Colonic mucosa (tissue), 4 donors: ENCODE data around the gene KDM4C. TPM values are rescaled to one million over a fixed set of nuclear protein-coding genes. Genes with fewer than 3 reads are reported as not detected.

Experiments used
- DNase-seq: peaks from one replicate; pipeline ENCODE4 v3.0.0-alpha.2; 2020
- H3K27ac ChIP-seq: fragments of 200-600 bp; one replicate; pipeline ENCODE4 v1.8.0; 2021
- H3K27me3 ChIP-seq: fragments of 200-600 bp; one replicate; pipeline ENCODE4 v1.8.0; 2021
- H3K36me3 ChIP-seq: fragments of 200-600 bp; one replicate; pipeline ENCODE4 v1.8.0; 2021
- H3K4me1 ChIP-seq: fragments of 200-600 bp; one replicate; pipeline ENCODE4 v1.8.0; 2021; ENCODE audit warnings: mild to moderate bottlenecking
- H3K4me3 ChIP-seq: fragments of 200-600 bp; one replicate; pipeline ENCODE4 v1.8.0; 2021
- H3K9ac ChIP-seq, 2 donors: one replicate each; pipeline ENCODE4 v1.7.0; 2013; ENCODE audit warnings: control low read depth in 2 of 2, low read depth in 2 of 2, low read length in 2 of 2
- H3K9me3 ChIP-seq: fragments of 200-600 bp; one replicate; pipeline ENCODE4 v1.8.0; 2021
- CTCF ChIP-seq: fragments of 200-600 bp; IDR thresholded peaks from one replicate; pipeline ENCODE4 v1.8.0; 2022; ENCODE audit warnings: antibody characterized with exemption, mild to moderate bottlenecking
- intact Hi-C: fragments of 100-400 bp; cut with DNase I; formaldehyde crosslinking; loops from one replicate; pipeline ENCODE4 v1.14.1; 2022
- total RNA-seq, 2 donors: library from RNA; stranded (reverse); fragmentation: NEBNext Ultra II Directional in 1 of 2; extraction: Animal tissue kit (Norgen Biotek cat#: 25700) in 1 of 2; gene quantifications; one replicate each; pipeline ENCODE4 v1.2.1, GENCODE V29; 2021
- donor health status: healthy.
- donor health status: DM: no; HTN: no; CAD: no.
- donor health status: DM: no; HTN: no; CAD: no.

Gene KDM4C
- total RNA-seq, 2 donors from 2014 or later = 37.3 to 42.0 TPM

DNA sequence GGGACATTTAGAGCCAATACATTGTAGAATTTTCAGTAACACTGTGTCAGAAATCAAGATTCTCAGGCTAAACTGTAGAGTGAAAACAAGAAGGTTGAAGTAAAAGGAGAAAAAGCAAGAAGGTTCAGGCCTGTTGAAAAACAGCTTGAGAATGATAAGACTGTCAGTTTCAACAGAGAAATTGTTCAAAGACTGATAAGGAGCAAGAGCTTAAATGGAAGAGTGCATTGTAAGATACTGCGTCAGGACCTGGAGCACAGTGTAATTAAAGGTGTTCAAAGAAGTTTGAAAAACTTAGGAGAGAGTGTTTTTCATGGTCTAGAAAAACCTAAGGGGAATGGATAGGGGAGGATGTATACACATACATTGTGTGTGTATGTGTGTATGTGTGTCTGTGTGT is 408.3 kb downstream of the KDM4C start:
- peaks cover 5% of the 10 kb centered on the region for H3K36me3 ChIP-seq
- no peak for TF ChIP-seq CTCF
- no peak overlapping the region for H3K27ac ChIP-seq
- H3K4me1 ChIP-seq = no peaks in the 10 kb centered on the region
- intact Hi-C loops = no loop called here
- DNase-seq = no peak
- no peak overlapping the region for H3K9ac ChIP-seq
- no peaks in the 10 kb centered on the region for H3K27me3 ChIP-seq
- no peak overlapping the region for H3K4me3 ChIP-seq
- H3K9me3 ChIP-seq = no peaks in the 10 kb centered on the region

DNA sequence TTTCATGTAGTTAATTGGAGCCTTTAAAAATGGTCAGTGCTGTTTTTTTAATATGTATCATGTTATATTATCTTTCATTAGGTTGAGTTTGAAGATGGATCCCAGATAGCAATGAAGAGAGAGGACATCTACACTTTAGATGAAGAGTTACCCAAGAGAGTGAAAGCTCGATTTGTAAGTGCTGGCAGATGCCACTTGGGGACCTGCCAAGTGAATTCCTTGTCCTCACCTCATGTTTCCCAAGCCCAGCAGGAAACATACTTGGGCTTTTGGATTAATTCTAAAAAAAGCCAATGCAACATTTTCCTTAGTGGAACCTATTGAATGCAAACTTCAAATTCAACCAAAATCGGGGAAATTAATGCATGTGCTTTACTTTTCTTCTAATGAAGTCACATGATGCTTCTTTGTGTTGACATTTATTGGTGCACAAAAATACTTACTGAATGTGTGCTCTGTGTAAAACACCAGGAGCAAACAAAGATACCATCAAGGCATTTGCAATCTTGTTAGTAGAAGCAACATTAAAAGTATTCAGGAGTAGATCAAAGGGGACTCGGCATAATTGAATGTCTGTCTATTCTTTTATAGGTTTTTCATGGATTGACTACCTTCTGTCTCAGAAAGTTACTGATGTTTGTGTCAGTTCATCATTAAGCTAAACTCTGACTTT is 412.1 kb downstream of the KDM4C start:
- no peak overlapping the region for H3K9ac ChIP-seq
- H3K4me3 ChIP-seq = no peak overlapping the region
- H3K27me3 ChIP-seq = no peaks in the 10 kb centered on the region
- H3K27ac ChIP-seq = no peak overlapping the region
- TF ChIP-seq CTCF = no peak
- DNase-seq = no peak
- H3K36me3 ChIP-seq = peaks cover 5% of the 10 kb centered on the region
- intact Hi-C loops = no loop called here
- no peaks in the 10 kb centered on the region for H3K9me3 ChIP-seq
- no peaks in the 10 kb centered on the region for H3K4me1 ChIP-seq

DNA sequence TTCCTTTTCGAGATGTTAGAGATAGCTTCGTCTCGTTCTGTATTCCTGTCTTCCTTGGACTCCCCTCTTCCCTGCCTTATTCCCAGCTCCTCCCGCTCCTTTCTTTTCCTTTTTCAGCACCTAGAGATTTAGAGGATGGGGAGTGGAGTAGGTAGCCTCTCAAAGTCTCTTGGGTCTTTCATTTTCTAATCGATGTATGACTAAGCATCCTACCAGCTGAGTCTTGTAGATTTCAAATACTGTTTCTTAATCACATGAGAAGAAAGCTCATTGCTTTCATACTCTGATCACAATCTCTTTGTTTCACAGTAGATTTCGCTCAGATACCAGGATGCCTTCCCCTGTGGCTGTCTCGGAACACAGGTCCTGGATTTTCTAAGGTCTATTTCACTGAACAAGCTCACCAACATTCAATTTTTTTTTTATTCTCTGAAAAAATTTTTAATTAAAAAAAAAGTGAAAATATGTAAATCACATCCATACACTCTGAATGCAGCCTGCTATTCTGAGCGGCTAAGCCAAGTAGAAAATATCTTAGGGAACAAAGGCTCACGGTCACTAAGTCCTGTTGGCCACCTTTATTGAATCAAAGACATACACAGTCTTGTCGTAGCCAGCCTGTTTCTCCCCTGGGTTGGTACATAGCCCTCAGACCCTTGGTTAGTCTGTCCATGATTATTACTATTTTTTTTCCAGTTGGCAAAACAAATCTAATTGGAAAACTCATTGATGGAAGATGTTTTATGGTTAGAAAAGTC is 413.8 kb downstream of the KDM4C start:
- intact Hi-C loops = no loop called here
- no peak overlapping the region for H3K27ac ChIP-seq
- no peak for TF ChIP-seq CTCF
- no peak overlapping the region for H3K9ac ChIP-seq
- H3K4me1 ChIP-seq = no peaks in the 10 kb centered on the region
- H3K36me3 ChIP-seq = peaks cover 5% of the 10 kb centered on the region
- no peak overlapping the region for H3K4me3 ChIP-seq
- no peaks in the 10 kb centered on the region for H3K27me3 ChIP-seq
- no peak for DNase-seq
- H3K9me3 ChIP-seq = no peaks in the 10 kb centered on the region

DNA sequence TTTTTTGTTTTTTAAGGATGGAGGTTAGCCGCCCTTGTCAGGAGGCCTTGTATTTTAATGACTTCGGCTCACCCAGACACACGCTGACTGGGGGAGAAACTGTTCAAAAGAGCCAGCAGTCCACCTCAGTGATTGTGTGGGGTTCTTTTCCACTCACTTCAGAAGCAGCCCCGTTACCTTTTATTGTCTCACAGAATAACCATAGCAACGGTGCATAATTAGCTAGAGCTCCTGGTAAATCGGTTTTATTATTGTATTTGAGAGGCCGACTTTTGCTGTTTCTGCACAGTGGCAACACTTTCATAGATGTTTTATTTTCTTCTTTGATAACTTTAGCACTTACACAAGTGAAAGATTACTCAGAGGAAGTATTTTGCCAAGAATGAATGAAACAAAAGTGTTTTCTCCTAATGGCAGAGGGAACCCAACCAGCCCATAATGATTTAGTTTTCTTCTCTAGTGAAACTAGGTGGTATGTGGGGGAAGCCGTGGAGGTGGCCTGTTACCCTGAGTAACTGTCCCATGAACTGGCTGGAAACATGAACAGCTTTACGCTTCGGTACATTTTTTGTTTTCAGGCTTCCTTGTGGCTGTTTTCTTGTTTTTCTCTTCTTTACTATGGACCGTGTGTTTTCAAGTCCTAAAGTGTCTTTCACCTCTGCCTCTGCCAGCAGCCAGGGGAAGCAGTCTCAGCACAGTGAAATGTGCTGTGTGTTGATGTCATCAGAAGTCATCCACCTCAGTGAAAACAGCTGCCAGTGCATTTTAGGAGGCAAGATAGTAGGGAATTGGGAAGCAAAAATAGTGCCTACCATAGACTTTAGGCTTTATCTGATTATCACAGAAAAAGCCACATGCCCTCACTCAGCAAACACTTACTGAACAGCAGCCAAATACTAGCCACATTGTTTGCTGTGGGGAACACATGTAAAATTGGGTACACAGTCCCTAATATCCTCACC is 414.7 kb downstream of the KDM4C start:
- H3K27me3 ChIP-seq = no peaks in the 10 kb centered on the region
- no peak for DNase-seq
- intact Hi-C loops = no loop called here
- no peaks in the 10 kb centered on the region for H3K9me3 ChIP-seq
- H3K4me1 ChIP-seq = no peaks in the 10 kb centered on the region
- no peak for TF ChIP-seq CTCF
- H3K4me3 ChIP-seq = no peak overlapping the region
- H3K36me3 ChIP-seq = peaks cover 5% of the 10 kb centered on the region
- no peak overlapping the region for H3K9ac ChIP-seq
- no peak overlapping the region for H3K27ac ChIP-seq

DNA sequence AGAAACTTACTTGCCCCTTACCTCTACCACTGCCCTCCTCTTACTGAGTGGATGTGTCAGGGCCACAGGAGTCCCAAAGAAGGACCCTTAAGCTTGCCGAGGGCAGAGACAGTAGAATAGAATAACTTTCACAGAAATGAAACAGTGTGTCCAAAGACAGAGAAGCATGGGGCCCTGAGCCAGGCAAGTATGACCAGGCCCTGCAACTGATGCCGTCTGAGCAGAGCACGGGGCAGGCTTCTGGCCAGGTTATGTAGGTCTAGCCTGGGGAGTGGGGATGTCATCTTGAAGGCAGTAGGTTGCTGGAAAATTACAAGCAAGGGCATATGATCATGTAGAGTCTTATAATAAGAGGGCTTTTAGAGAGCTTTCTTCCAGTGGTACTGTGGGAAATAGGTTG is 415.4 kb downstream of the KDM4C start:
- intact Hi-C loops = no loop called here
- no peaks in the 10 kb centered on the region for H3K4me1 ChIP-seq
- H3K27me3 ChIP-seq = no peaks in the 10 kb centered on the region
- H3K4me3 ChIP-seq = no peak overlapping the region
- no peaks in the 10 kb centered on the region for H3K9me3 ChIP-seq
- TF ChIP-seq CTCF = no peak
- no peak for DNase-seq
- no peak overlapping the region for H3K27ac ChIP-seq
- peaks cover 5% of the 10 kb centered on the region for H3K36me3 ChIP-seq
- no peak overlapping the region for H3K9ac ChIP-seq
